Neural crest cell (in vitro differentiated cells): Measurements from ENCODE around the gene SLC39A3. TPM values are rescaled to one million over a fixed set of nuclear protein-coding genes. Genes with fewer than 3 reads are reported as not detected.

Experiments used
- DNase-seq: peaks from one replicate; pipeline ENCODE4 v3.0.0; 2021; ENCODE audit warnings: low read depth, mixed read lengths, low spot score
- H3K27ac Mint-ChIP-seq: one replicate; pipeline ENCODE4 v1.8.0; 2021; ENCODE audit warnings: mild to moderate bottlenecking, mixed read lengths; ENCODE audit not compliant: unreplicated experiment
- H3K27me3 Mint-ChIP-seq: 2 replicates; pipeline ENCODE4 v1.8.0; 2021; ENCODE audit warnings: low read depth, mild to moderate bottlenecking, mixed read lengths
- H3K36me3 Mint-ChIP-seq: 2 replicates; pipeline ENCODE4 v1.8.0; 2021; ENCODE audit warnings: low read depth, mild to moderate bottlenecking, mixed read lengths
- H3K4me1 Mint-ChIP-seq: 2 replicates; pipeline ENCODE4 v1.8.0; 2021; ENCODE audit warnings: mixed read lengths
- H3K4me3 Mint-ChIP-seq: one replicate; pipeline ENCODE4 v1.8.0; 2021; ENCODE audit warnings: mild to moderate bottlenecking, mixed read lengths
- H3K9me3 Mint-ChIP-seq: 2 replicates; pipeline ENCODE4 v1.8.0; 2021; ENCODE audit warnings: mixed read lengths
- CTCF ChIP-seq: fragments of 200-600 bp; sonication (generic); conservative IDR thresholded peaks from 2 replicates; pipeline ENCODE4 v1.5.0; 2021; ENCODE audit warnings: antibody characterized with exemption, mild to moderate bottlenecking
- total RNA-seq: library from RNA; stranded (reverse); gene quantifications from 2 replicates; pipeline ENCODE4 v1.2.1, GENCODE V29; 2021

Gene SLC39A3
- total RNA-seq, 1 donor from 2014 or later, result 43.0 TPM

GRCh38 chr19:2766594-2767372 lies 27.0 kb upstream of the SLC39A3 start:
- H3K4me1 Mint-ChIP-seq, result no peaks in the 10 kb centered on the region
- H3K36me3 Mint-ChIP-seq, result no peaks in the 10 kb centered on the region
- H3K27me3 Mint-ChIP-seq, result no peaks in the 10 kb centered on the region
- TF ChIP-seq CTCF, result no peak
- no peak overlapping the region for H3K27ac Mint-ChIP-seq
- DNase-seq, result no peak
- no peaks in the 10 kb centered on the region for H3K9me3 Mint-ChIP-seq
- H3K4me3 Mint-ChIP-seq, result no peak overlapping the region

GRCh38 chr19:2765376-2765775 lies 25.6 kb upstream of the SLC39A3 start:
- Mint-ChIP-seq H3K4me3 (no peak overlapping the region), H3K4me1 (no peaks in the 10 kb centered on the region), H3K9me3 (no peaks in the 10 kb centered on the region), H3K27me3 (no peaks in the 10 kb centered on the region), H3K36me3 (no peaks in the 10 kb centered on the region), H3K27ac (no peak overlapping the region)
- no peak for DNase-seq
- no peak for TF ChIP-seq CTCF

GRCh38 chr19:2764945-2765344 lies 25.1 kb upstream of the SLC39A3 start:
- no peak for TF ChIP-seq CTCF
- Mint-ChIP-seq H3K4me3 (no peak overlapping the region), H3K27ac (no peak overlapping the region), H3K9me3 (no peaks in the 10 kb centered on the region), H3K4me1 (no peaks in the 10 kb centered on the region), H3K36me3 (no peaks in the 10 kb centered on the region), H3K27me3 (no peaks in the 10 kb centered on the region)
- DNase-seq, result no peak

GRCh38 chr19:2763687-2764086 lies 23.9 kb upstream of the SLC39A3 start:
- no peak for TF ChIP-seq CTCF
- H3K27me3 Mint-ChIP-seq, result no peaks in the 10 kb centered on the region
- H3K9me3 Mint-ChIP-seq, result no peaks in the 10 kb centered on the region
- H3K4me1 Mint-ChIP-seq, result no peaks in the 10 kb centered on the region
- H3K27ac Mint-ChIP-seq, result no peak overlapping the region
- H3K36me3 Mint-ChIP-seq, result peaks cover 5% of the 10 kb centered on the region
- no peak overlapping the region for H3K4me3 Mint-ChIP-seq
- DNase-seq, result no peak

GRCh38 chr19:2762783-2763496 lies 23.1 kb upstream of the SLC39A3 start:
- Mint-ChIP-seq H3K9me3 (no peaks in the 10 kb centered on the region), H3K4me1 (no peaks in the 10 kb centered on the region), H3K27ac (no peak overlapping the region), H3K4me3 (no peak overlapping the region), H3K27me3 (no peaks in the 10 kb centered on the region), H3K36me3 (peaks cover 8% of the 10 kb centered on the region)
- no peak for TF ChIP-seq CTCF
- DNase-seq, result no peak
